Cardiac muscle cell (in vitro differentiated cells and primary cell): ENCODE results near the gene BHLHE23. TPM values are rescaled to one million over a fixed set of nuclear protein-coding genes. Genes with fewer than 3 reads are reported as not detected.

ENCODE experiments used
- DNase-seq, 2 donors: peaks; one replicate each; pipeline versions ENCODE4 v3.0.0 to v3.0.0-alpha.2; 2010 to 2017; ENCODE audit warnings: low read depth in 1 of 2, low spot score in 1 of 2
- H3K27ac ChIP-seq: fragments of 200-600 bp; sonication (generic); 2 replicates; pipeline ENCODE4 v1.5.1; 2016
- H3K27me3 ChIP-seq: fragments of 200-600 bp; sonication (generic); 2 replicates; pipeline ENCODE4 v1.6.0; 2016; ENCODE audit warnings: control low read depth
- H3K36me3 ChIP-seq: fragments of 200-600 bp; sonication (generic); 2 replicates; pipeline ENCODE4 v1.5.1; 2016; ENCODE audit warnings: control low read depth
- H3K4me1 ChIP-seq: fragments of 200-600 bp; sonication (generic); 2 replicates; pipeline ENCODE4 v1.8.1; 2017; ENCODE audit warnings: low read depth, mild to moderate bottlenecking, mixed run types
- H3K4me3 ChIP-seq: fragments of 200-600 bp; sonication (generic); 2 replicates; pipeline ENCODE4 v1.5.1; 2016; ENCODE audit warnings: mild to moderate bottlenecking
- H3K9me3 ChIP-seq: fragments of 200-600 bp; sonication (generic); 2 replicates; pipeline ENCODE4 v1.5.1; 2017; ENCODE audit warnings: low read depth, mild to moderate bottlenecking, control low read depth
- CTCF ChIP-seq: IDR thresholded peaks from 2 replicates; pipeline ENCODE4 v1.5.1; 2012; ENCODE audit warnings: low read depth, mild to moderate bottlenecking, low read length
- polyA plus RNA-seq: library from polyadenylated mRNA; unstranded; fragments of >200 nt; fragmentation: Nextera tagmentation; extraction: Ambion mirVana; gene quantifications from 2 replicates; pipeline ENCODE4 v1.2.1, GENCODE V29; 2016
- total RNA-seq: library from RNA; depleted of rRNA; stranded (reverse); fragments of >200 nt; gene quantifications from 2 replicates; pipeline ENCODE4 v1.2.3, GENCODE V29; 2016

The BHLHE23 gene
- total and polyA plus RNA-seq, 2 experiments from 2014 or later = not detected

GRCh38 chr20:62987114-62987513 is 19.6 kb downstream of the BHLHE23 start:
- Histone ChIP-seq H3K4me1 (no peaks in the 10 kb centered on the region), H3K4me3 (no peak overlapping the region), H3K27me3 (peaks cover 35% of the 10 kb centered on the region), H3K36me3 (no peaks in the 10 kb centered on the region), H3K9me3 (no peaks in the 10 kb centered on the region), H3K27ac (no peak overlapping the region)
- DNase-seq = no peak
- TF ChIP-seq CTCF = no peak

GRCh38 chr20:62986257-62986800 is 20.4 kb downstream of the BHLHE23 start:
- Histone ChIP-seq H3K27ac (no peak overlapping the region), H3K4me3 (no peak overlapping the region), H3K36me3 (no peaks in the 10 kb centered on the region), H3K9me3 (no peaks in the 10 kb centered on the region), H3K27me3 (peaks cover 33% of the 10 kb centered on the region), H3K4me1 (no peaks in the 10 kb centered on the region)
- TF ChIP-seq CTCF = no peak
- no peak for DNase-seq

- no peak overlapping the region for H3K4me3 ChIP-seq
- no peaks in the 10 kb centered on the region for H3K4me1 ChIP-seq
- H3K36me3 ChIP-seq = no peaks in the 10 kb centered on the region
- DNase-seq = no peak
- peaks cover 29% of the 10 kb centered on the region for H3K27me3 ChIP-seq
- H3K27ac ChIP-seq = no peak overlapping the region
- H3K9me3 ChIP-seq = no peaks in the 10 kb centered on the region
- no peak for TF ChIP-seq CTCF
These were observed 21.4 kb downstream of the BHLHE23 start for GRCh38 chr20:62985444-62985778.

- H3K27me3 ChIP-seq = peaks cover 30% of the 10 kb centered on the region
- H3K27ac ChIP-seq = no peak overlapping the region
These were observed 21.9 kb downstream of the BHLHE23 start for GRCh38 chr20:62984666-62985443.

GRCh38 chr20:62983210-62983609 is 23.6 kb downstream of the BHLHE23 start:
- Histone ChIP-seq H3K27ac (no peak overlapping the region), H3K36me3 (no peaks in the 10 kb centered on the region), H3K27me3 (peaks cover 21% of the 10 kb centered on the region), H3K4me3 (no peak overlapping the region), H3K9me3 (no peaks in the 10 kb centered on the region), H3K4me1 (no peaks in the 10 kb centered on the region)
- no peak for DNase-seq
- TF ChIP-seq CTCF = no peak

More at GRCh38 chr20:62984666-62985443, 21.9 kb downstream of the BHLHE23 start:
- no peak for DNase-seq
- no peak for TF ChIP-seq CTCF
- no peaks in the 10 kb centered on the region for H3K4me1 ChIP-seq
- H3K9me3 ChIP-seq = no peaks in the 10 kb centered on the region
- H3K36me3 ChIP-seq = no peaks in the 10 kb centered on the region
- no peak overlapping the region for H3K4me3 ChIP-seq
